IMR-90 (cell line): ENCODE results near the gene C1orf105.

Experiments
- CTCF ChIP-seq: conservative IDR thresholded peaks from 2 replicates; pipeline ENCODE4 v1.5.1; 2012; ENCODE audit warnings: mild to moderate bottlenecking, low read depth, low read length, improper control_type of control experiment
- FOS ChIP-seq: fragments of 150-350 bp; IDR thresholded peaks from 2 replicates; pipeline ENCODE4 v1.6.1; 2016; ENCODE audit warnings: low read depth, low read length
- RAD21 ChIP-seq: IDR thresholded peaks from 2 replicates; pipeline ENCODE4 v1.6.1; 2012; ENCODE audit warnings: low read length, improper control_type of control experiment

DNA sequence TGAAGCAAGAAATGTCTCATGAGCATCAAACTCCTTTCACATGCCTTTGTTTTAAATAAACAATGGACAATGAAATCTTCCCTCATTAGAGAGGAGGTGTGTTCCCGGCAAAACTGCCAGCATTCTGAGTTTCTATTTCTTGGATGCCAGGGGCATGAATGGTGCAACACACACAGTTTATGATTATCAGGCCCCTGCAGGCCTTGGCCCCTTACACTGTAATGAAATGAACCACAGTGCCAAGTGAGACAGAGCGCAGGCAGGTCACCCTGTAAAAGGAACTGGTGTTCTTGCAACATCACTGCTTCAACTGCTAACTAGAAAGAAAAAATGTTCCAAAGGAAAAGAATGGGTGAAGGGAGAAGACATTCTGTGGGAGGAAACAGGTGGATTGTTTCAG lies 27.2 kb downstream of the C1orf105 start:
- TF ChIP-seq CTCF (no peak), RAD21 (no peak), FOS (no peak)
